NCI-H82 treated with DMSO at 0.1 percent for 48 hours (cell line): ENCODE data around the gene CAMK2N2.

Experiments
- DNase-seq: peaks from one replicate; lab custom pipeline; 2025; ENCODE audit not compliant: unreplicated experiment; lab: John Stamatoyannopoulos, UW

CAMK2N2 gene

DNA sequence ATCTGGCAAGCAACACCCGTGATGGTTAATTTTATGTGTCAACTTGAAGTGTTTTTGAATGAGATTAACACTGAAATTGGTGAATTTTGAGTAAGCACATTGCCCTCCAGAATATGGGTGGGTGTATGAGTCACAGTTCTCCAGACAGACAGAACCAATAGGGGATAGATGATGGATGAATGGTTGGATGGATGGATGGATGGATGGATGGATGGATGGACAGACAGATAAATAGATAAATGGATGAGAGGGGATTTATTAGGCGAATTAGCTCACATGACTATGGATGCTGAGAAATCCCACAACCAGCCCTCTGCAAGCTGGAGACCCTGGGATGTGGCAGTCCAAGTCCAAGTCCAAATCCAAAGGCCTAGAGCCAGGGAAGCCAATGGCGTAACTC, 37.4 kb downstream of the CAMK2N2 start:
- DNase-seq: no peak

DNA sequence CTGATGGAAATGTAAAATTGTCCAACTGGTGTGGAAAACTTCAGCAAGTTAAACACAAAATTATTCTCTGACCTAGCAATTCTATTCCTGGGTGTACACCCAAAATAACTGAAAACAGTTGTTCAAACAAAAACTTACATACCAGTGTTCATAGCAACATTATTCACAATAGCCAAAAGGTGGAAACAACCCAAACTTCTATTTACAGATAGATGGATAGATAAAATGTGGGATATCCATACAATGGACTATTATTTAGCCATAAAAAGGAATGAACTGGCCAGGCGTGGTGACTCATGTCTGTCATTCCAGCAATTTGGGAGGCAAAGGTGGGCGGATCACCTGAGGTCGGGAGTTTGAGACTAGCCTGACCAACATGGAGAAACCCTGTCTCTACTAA, 38.8 kb downstream of the CAMK2N2 start:
- no peak for DNase-seq

DNA sequence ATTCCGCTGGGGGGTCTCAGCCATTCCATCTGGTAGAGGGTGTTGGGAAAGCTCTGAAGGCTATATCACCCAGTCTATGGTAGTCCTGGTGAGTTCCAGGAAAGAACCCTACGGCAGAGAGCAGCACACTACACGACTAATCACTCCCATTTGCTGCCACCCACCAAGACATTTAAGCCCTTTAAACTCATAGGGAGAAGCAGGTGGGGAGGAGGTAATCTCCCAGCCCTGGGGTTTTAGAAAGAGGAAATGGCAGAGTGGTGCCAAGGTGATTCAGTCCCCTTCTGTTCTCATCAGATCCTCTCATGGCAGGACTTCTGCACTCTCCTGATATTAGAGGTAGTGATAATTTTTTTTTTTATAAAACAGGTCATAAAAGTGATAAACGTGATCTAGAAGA, 42.5 kb downstream of the CAMK2N2 start:
- peak; percentile 65 for DNase-seq

DNA sequence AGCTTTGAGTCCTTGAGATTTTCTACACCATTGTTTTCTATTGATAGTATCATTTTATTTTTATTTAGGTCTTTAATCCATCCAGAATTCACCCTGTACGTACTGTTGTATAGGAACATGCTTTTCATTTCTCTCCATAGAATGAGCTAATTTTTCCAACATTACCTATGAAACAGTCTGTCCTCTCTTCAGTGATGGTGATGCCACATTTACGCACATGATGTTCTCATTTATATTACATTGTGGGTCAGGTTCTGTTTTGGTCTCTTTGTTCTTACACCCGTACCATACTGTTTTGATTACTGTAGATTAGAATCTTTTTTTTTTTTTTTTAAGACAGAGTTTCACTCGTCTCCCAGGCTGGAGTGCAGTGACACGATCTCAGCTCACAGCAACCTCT, 49.6 kb downstream of the CAMK2N2 start:
- DNase-seq: no peak

DNA sequence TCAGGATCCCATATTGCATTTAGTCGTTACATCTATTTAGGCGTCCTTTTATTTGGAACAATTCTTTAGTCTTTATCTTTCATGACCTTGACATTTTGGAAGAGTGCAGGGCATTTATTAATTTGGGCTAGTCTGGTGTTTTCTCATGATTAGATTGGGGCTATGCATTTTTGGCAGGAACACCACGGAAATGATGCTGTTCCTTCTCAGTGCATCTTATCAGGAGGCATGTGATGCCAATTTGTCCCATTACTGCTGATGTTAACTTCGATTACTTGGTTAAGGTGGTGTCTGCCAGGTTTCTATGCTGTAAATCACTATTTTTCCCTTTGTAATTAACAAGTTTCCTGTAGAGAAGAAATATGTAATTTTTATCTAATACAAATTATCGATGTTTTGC, 50.1 kb downstream of the CAMK2N2 start:
- no peak for DNase-seq
